HG03460 (cell line): ENCODE results near the gene BRD4.
"Not testable (repeated sequence)": the region's sequence is repeated elsewhere in the genome, so short reads cannot be mapped to it uniquely, and the experiment has no call there.

ENCODE experiments used
- ATAC-seq: cut with Tn5 transposase; IDR thresholded peaks from one replicate; pipeline ENCODE4 v1.9.1; 2021; ENCODE audit not compliant: unreplicated experiment

BRD4 gene

GRCh38 chr19:15363048-15363447, 30.7 kb upstream of the BRD4 start:
- not testable (repeated sequence) for ATAC-seq

- ATAC-seq = not testable (repeated sequence)
Observed at GRCh38 chr19:15360015-15360414, 27.7 kb upstream of the BRD4 start.

- no peak for ATAC-seq
Observed at GRCh38 chr19:15358918-15359317, 26.6 kb upstream of the BRD4 start.

GRCh38 chr19:15357906-15358305, 25.6 kb upstream of the BRD4 start:
- ATAC-seq = no peak

- ATAC-seq = no peak
Observed at GRCh38 chr19:15354566-15355296, 22.4 kb upstream of the BRD4 start.

- ATAC-seq = no peak
Observed at GRCh38 chr19:15353908-15354307, 21.6 kb upstream of the BRD4 start.

GRCh38 chr19:15352535-15352934, 20.2 kb upstream of the BRD4 start:
- not testable (repeated sequence) for ATAC-seq

- ATAC-seq = not testable (repeated sequence)
Observed at GRCh38 chr19:15341328-15341727, 9.0 kb upstream of the BRD4 start.

- ATAC-seq = no peak
Observed at GRCh38 chr19:15340086-15340485, 7.7 kb upstream of the BRD4 start.

- no peak for ATAC-seq
Observed at GRCh38 chr19:15337202-15337601, 4.9 kb upstream of the BRD4 start.

GRCh38 chr19:15335992-15336391, 3.7 kb upstream of the BRD4 start:
- not testable (repeated sequence) for ATAC-seq

- ATAC-seq = peak; percentile 22
Observed at GRCh38 chr19:15331419-15332310, 674 bp downstream of the BRD4 start.

GRCh38 chr19:15330801-15331418, 1.4 kb downstream of the BRD4 start:
- ATAC-seq = no peak

- ATAC-seq = no peak
Observed at GRCh38 chr19:15328312-15328711, 4.0 kb downstream of the BRD4 start.

GRCh38 chr19:15324791-15325519, 7.4 kb downstream of the BRD4 start:
- no peak for ATAC-seq

- ATAC-seq = no peak
Observed at GRCh38 chr19:15323496-15324235, 8.7 kb downstream of the BRD4 start.

- no peak for ATAC-seq
Observed at GRCh38 chr19:15321739-15322138, 10.6 kb downstream of the BRD4 start.

- ATAC-seq = no peak
Observed at GRCh38 chr19:15320116-15320515, 12.2 kb downstream of the BRD4 start.

- no peak for ATAC-seq
Observed at GRCh38 chr19:15318241-15318691, 14.1 kb downstream of the BRD4 start.

- ATAC-seq = no peak
Observed at GRCh38 chr19:15317392-15318071, 14.8 kb downstream of the BRD4 start.
